Activated gamma-delta T cell treated with Interleukin-2 at 50 U/mL for 16 hours (primary cell): ENCODE results near the gene PPP6R1.

Experiments
- DNase-seq: peaks from one replicate; pipeline ENCODE4 v3.0.0-alpha.2; 2020

The PPP6R1 gene

GRCh38 chr19:55257461-55258420 lies 1.1 kb downstream of the PPP6R1 start:
- DNase-seq, result no peak

- DNase-seq, result no peak
Observed at GRCh38 chr19:55256562-55257460, 2.0 kb downstream of the PPP6R1 start.

GRCh38 chr19:55255618-55256423 lies 3.0 kb downstream of the PPP6R1 start:
- peak; percentile 38 for DNase-seq

- DNase-seq, result no peak
Observed at GRCh38 chr19:55254625-55254977, 4.2 kb downstream of the PPP6R1 start.

- peak; percentile 65 for DNase-seq
Observed at GRCh38 chr19:55253842-55254624, 4.8 kb downstream of the PPP6R1 start.

- DNase-seq, result no peak
Observed at GRCh38 chr19:55252760-55253663, 5.8 kb downstream of the PPP6R1 start.

- peak; percentile 47 for DNase-seq
Observed at GRCh38 chr19:55251341-55252081, 7.3 kb downstream of the PPP6R1 start.

GRCh38 chr19:55250262-55251036 lies 8.4 kb downstream of the PPP6R1 start:
- DNase-seq, result no peak

GRCh38 chr19:55249841-55250240 lies 9.0 kb downstream of the PPP6R1 start:
- no peak for DNase-seq

GRCh38 chr19:55248704-55249103 lies 10.1 kb downstream of the PPP6R1 start:
- DNase-seq, result no peak

- DNase-seq, result no peak
Observed at GRCh38 chr19:55248166-55248675, 10.6 kb downstream of the PPP6R1 start.

- DNase-seq, result no peak
Observed at GRCh38 chr19:55247621-55248099, 11.2 kb downstream of the PPP6R1 start.

GRCh38 chr19:55246462-55247451 lies 12.1 kb downstream of the PPP6R1 start:
- DNase-seq, result no peak

- DNase-seq, result no peak
Observed at GRCh38 chr19:55245236-55245904, 13.4 kb downstream of the PPP6R1 start.

GRCh38 chr19:55244004-55244680 lies 14.7 kb downstream of the PPP6R1 start:
- no peak for DNase-seq

GRCh38 chr19:55242517-55242916 lies 16.3 kb downstream of the PPP6R1 start:
- DNase-seq, result no peak
